ENCODE measurements around the gene WDR70. TPM values are rescaled to one million over a fixed set of nuclear protein-coding genes. Genes with fewer than 3 reads are reported as not detected.
"Not testable (repeated sequence)": the region's sequence is repeated elsewhere in the genome, so short reads cannot be mapped to it uniquely, and the experiment has no call there.

The WDR70 gene
- total RNA-seq, 1 experiment from 2014 or later: 35.6 TPM

DNA sequence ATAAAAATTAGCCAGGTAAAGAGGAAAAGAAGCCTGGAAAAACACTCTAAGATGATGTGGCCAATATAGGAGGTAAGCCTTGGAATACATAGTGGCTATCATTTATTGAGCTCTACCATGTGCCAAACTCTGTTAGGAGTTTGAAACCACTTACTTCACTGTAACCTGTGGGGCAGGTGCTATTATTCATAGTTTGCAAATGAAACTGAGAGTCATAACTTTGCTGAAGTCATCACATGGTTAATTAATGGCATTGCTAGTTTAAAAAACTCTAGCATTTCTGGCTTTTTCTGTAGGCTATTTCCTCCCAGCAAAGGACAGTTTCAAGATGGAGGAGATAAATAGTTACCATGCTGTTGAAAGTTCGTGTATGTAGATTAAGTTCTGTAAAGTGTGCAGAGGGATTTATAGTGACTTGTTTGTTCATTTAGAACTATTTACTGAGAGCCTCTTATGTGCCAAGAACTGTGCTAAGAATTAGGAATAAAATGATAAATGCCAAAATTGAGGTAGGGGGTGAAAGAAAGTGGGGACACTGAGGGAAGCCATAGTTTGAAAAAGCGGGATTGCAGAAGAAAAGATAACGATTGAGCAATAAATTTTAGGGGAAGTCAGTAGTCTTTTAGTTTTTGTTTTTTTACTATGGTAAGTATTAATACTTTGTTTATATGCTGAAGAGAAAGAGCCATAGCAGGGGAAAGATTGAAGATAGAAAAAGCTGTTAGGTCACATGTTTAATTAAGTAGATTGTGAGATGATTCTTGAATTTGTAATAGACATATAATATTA lies 57.2 kb downstream of the WDR70 start:
- no peaks in the 10 kb centered on the region for H3K4me1 ChIP-seq (ENCODE audit: low read length)
- H2AFZ ChIP-seq (ENCODE audit: low read length): no peak overlapping the region
- H3K9ac ChIP-seq (ENCODE audit: low read length): no peak overlapping the region
- no peaks in the 10 kb centered on the region for H4K20me1 ChIP-seq (ENCODE audit: insufficient read depth, low read depth, low read length)
- H3K27ac ChIP-seq (ENCODE audit: low read length): no peak overlapping the region
- no peaks in the 10 kb centered on the region for H3K27me3 ChIP-seq (ENCODE audit: low read length)
- H3K4me3 ChIP-seq (ENCODE audit: low read length): no peak overlapping the region
- DNase-seq: no peak
- H3K9me2 ChIP-seq (replicated peaks; ENCODE audit: insufficient read depth, low read length): no peaks in the 10 kb centered on the region
- H3K79me2 ChIP-seq (ENCODE audit: low read length): peaks cover 8% of the 10 kb centered on the region
- no peaks in the 10 kb centered on the region for H3K36me3 ChIP-seq (ENCODE audit: insufficient read depth, low read length)
- no peak overlapping the region for H3K4me2 ChIP-seq (ENCODE audit: low read depth, low read length, poor library complexity, severe bottlenecking)
- H3K9me3 ChIP-seq (ENCODE audit: low read length): no peaks in the 10 kb centered on the region

GRCh38 chr5:37437711-37438110 lies 58.6 kb downstream of the WDR70 start:
- Histone ChIP-seq H3K9me3 (ENCODE audit: low read length) (no peaks in the 10 kb centered on the region), H3K27ac (ENCODE audit: low read length) (no peak overlapping the region), H3K4me3 (ENCODE audit: low read length) (no peak overlapping the region), H3K9ac (ENCODE audit: low read length) (no peak overlapping the region), H3K4me2 (ENCODE audit: low read depth, low read length, poor library complexity, severe bottlenecking) (no peak overlapping the region), H3K36me3 (ENCODE audit: insufficient read depth, low read length) (no peaks in the 10 kb centered on the region), H3K79me2 (ENCODE audit: low read length) (peaks cover 8% of the 10 kb centered on the region), H2AFZ (ENCODE audit: low read length) (no peak overlapping the region), H4K20me1 (ENCODE audit: insufficient read depth, low read depth, low read length) (no peaks in the 10 kb centered on the region), H3K9me2 (replicated peaks; ENCODE audit: insufficient read depth, low read length) (no peaks in the 10 kb centered on the region), H3K27me3 (ENCODE audit: low read length) (no peaks in the 10 kb centered on the region), H3K4me1 (ENCODE audit: low read length) (no peaks in the 10 kb centered on the region)
- DNase-seq: no peak

- H3K4me2 ChIP-seq (ENCODE audit: low read depth, low read length, poor library complexity, severe bottlenecking); H3K9ac ChIP-seq (ENCODE audit: low read length); H3K4me3 ChIP-seq (ENCODE audit: low read length); H3K36me3 ChIP-seq (ENCODE audit: insufficient read depth, low read length); H3K9me3 ChIP-seq (ENCODE audit: low read length); DNase-seq; H3K27me3 ChIP-seq (ENCODE audit: low read length); H4K20me1 ChIP-seq (ENCODE audit: insufficient read depth, low read depth, low read length); H2AFZ ChIP-seq (ENCODE audit: low read length); H3K79me2 ChIP-seq (ENCODE audit: low read length); H3K4me1 ChIP-seq (ENCODE audit: low read length); H3K9me2 ChIP-seq (replicated peaks; ENCODE audit: insufficient read depth, low read length); H3K27ac ChIP-seq (ENCODE audit: low read length): not testable (repeated sequence)
Measured at GRCh38 chr5:37445783-37446182, 66.7 kb downstream of the WDR70 start.

DNA sequence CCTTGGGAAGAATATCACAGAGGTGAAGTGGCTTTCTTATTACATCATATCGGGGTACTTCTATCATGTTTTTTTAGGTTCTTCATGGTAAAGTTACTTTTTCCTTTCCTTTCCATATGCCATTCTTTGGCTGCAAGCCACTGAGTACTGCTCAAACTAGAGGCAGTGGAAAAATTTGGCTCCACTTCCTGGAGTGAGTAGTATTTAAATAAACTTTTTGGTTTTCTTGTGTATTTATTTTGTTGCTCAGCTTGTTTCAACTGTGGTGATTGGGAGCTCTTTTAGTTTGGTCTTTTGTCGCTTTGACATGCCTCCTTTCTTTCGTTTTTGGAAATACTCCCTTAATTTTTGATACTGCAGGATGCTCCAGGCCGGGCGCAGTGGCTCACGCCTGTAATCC lies 69.8 kb downstream of the WDR70 start:
- Histone ChIP-seq H2AFZ (ENCODE audit: low read length) (no peak overlapping the region), H3K4me3 (ENCODE audit: low read length) (no peak overlapping the region), H3K4me1 (ENCODE audit: low read length) (peaks cover 5% of the 10 kb centered on the region; the same call in 1 of the 2 replicates), H3K36me3 (ENCODE audit: insufficient read depth, low read length) (no peaks in the 10 kb centered on the region; the same call in 1 of the 2 replicates), H3K27me3 (ENCODE audit: low read length) (no peaks in the 10 kb centered on the region), H4K20me1 (ENCODE audit: insufficient read depth, low read depth, low read length) (no peaks in the 10 kb centered on the region), H3K4me2 (ENCODE audit: low read depth, low read length, poor library complexity, severe bottlenecking) (no peak overlapping the region), H3K79me2 (ENCODE audit: low read length) (no peaks in the 10 kb centered on the region), H3K9ac (ENCODE audit: low read length) (no peak overlapping the region), H3K9me3 (ENCODE audit: low read length) (no peaks in the 10 kb centered on the region), H3K27ac (ENCODE audit: low read length) (no peak overlapping the region), H3K9me2 (replicated peaks; ENCODE audit: insufficient read depth, low read length) (no peaks in the 10 kb centered on the region)
- DNase-seq: no peak

- H2AFZ ChIP-seq (ENCODE audit: low read length); H3K36me3 ChIP-seq (ENCODE audit: insufficient read depth, low read length); H3K27ac ChIP-seq (ENCODE audit: low read length); H3K27me3 ChIP-seq (ENCODE audit: low read length); H4K20me1 ChIP-seq (ENCODE audit: insufficient read depth, low read depth, low read length); H3K9me2 ChIP-seq (replicated peaks; ENCODE audit: insufficient read depth, low read length); H3K79me2 ChIP-seq (ENCODE audit: low read length); H3K9me3 ChIP-seq (ENCODE audit: low read length); H3K4me1 ChIP-seq (ENCODE audit: low read length); H3K9ac ChIP-seq (ENCODE audit: low read length); H3K4me3 ChIP-seq (ENCODE audit: low read length); H3K4me2 ChIP-seq (ENCODE audit: low read depth, low read length, poor library complexity, severe bottlenecking); DNase-seq: not testable (repeated sequence)
Measured at GRCh38 chr5:37451991-37452390, 72.9 kb downstream of the WDR70 start.

DNA sequence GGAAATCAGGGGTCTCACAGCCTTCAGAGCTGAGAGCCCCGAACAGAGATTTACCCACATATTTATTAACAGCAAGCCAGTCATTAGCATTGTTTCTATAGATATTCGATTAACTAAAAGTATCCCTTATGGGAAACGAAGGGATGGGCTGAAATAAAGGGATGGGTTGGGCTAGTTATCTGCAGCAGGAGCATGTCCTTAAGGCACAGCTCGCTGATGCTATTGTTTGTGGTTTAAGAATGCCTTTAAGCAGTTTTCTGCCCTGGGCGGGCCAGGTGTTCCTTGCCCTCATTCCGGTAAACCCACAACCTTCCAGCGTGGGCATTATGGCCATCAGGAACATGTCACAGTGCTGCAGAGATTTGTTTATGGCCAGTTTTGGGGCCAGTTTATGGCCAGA lies 74.1 kb downstream of the WDR70 start:
- H3K79me2 ChIP-seq (ENCODE audit: low read length); H2AFZ ChIP-seq (ENCODE audit: low read length); H3K9me2 ChIP-seq (replicated peaks; ENCODE audit: insufficient read depth, low read length); H3K9ac ChIP-seq (ENCODE audit: low read length); H3K9me3 ChIP-seq (ENCODE audit: low read length); H3K27me3 ChIP-seq (ENCODE audit: low read length); DNase-seq; H3K4me2 ChIP-seq (ENCODE audit: low read depth, low read length, poor library complexity, severe bottlenecking); H3K4me1 ChIP-seq (ENCODE audit: low read length); H3K4me3 ChIP-seq (ENCODE audit: low read length); H3K27ac ChIP-seq (ENCODE audit: low read length); H4K20me1 ChIP-seq (ENCODE audit: insufficient read depth, low read depth, low read length); H3K36me3 ChIP-seq (ENCODE audit: insufficient read depth, low read length): not testable (repeated sequence)

DNA sequence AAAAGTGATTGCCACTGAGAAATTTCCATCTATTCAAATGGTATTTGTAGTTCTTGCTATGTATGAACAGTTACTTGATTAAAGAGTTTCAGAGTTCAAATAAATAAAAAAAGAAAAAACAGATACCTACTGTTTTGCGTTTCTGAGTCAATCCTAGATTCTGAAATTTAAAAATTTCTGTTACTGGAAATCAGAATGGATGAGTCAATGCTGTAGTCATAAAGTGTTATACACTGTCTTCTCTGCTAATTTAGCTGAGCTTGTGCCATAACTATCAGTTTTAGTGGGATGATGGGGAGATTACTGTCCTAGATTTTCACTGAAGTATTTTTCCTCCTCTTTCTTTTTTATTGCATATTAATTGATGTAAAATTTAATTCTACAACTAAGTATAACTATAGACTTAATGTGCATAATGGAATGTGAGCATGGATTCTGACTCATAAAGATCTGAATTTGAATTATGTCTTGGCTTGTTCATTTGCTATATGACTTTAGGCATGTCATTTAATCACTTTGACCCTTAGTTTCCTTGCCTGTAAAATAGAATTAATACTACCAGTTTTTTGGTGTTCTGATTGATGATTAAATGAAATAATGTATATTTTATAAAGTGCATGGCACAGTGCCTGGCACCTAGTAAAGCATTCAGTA lies 75.4 kb downstream of the WDR70 start:
- H3K4me1 ChIP-seq (ENCODE audit: low read length); H3K9me2 ChIP-seq (replicated peaks; ENCODE audit: insufficient read depth, low read length); H3K4me2 ChIP-seq (ENCODE audit: low read depth, low read length, poor library complexity, severe bottlenecking); H3K79me2 ChIP-seq (ENCODE audit: low read length); H3K4me3 ChIP-seq (ENCODE audit: low read length); DNase-seq; H3K9ac ChIP-seq (ENCODE audit: low read length); H2AFZ ChIP-seq (ENCODE audit: low read length); H3K9me3 ChIP-seq (ENCODE audit: low read length); H3K36me3 ChIP-seq (ENCODE audit: insufficient read depth, low read length); H4K20me1 ChIP-seq (ENCODE audit: insufficient read depth, low read depth, low read length); H3K27ac ChIP-seq (ENCODE audit: low read length); H3K27me3 ChIP-seq (ENCODE audit: low read length): not testable (repeated sequence)

DNA sequence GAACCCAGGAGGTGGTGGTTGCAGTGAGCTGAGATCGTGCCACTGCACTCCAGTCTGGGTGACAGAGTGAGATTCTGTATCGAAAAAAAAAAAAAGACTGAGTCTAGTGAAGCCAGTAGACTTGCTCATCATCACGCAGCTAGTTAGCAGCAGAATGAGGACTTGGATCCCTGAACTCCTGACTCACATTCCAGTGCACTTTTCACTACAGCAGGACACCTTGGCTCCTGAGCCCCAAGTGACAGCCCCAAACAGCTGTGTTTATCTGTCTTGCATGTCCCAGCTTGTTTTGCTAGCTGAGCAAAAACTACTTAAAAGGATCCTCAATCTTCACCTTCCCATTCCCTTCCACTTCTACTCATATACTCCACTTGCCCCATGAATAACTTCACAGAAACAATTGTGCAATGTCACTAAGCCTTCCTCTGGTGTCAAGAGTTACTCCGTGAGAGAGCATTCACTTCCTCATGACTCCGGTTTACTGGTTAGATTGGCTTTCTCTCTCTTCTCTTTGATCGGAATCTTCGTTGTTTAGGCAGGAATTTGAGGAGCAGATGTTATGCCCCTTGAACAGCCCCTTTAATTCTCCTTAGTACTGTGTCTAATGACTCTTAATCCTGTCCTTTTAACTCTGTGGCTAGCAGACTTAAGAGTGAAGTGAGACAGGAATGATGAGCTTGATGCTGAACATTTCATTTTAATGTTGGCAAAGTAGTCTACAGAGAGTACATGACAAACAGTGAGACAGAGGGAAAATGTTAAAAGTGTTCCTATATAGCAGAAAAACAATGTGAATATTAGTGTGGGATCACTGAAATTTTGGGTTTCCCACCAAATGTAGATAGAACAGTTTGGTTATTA lies 84.3 kb downstream of the WDR70 start:
- not testable (repeated sequence) for H3K27me3 ChIP-seq (ENCODE audit: low read length); H3K27ac ChIP-seq (ENCODE audit: low read length); H3K36me3 ChIP-seq (ENCODE audit: insufficient read depth, low read length); H3K9me3 ChIP-seq (ENCODE audit: low read length); H3K9me2 ChIP-seq (replicated peaks; ENCODE audit: insufficient read depth, low read length); H3K4me3 ChIP-seq (ENCODE audit: low read length); H3K9ac ChIP-seq (ENCODE audit: low read length); H3K79me2 ChIP-seq (ENCODE audit: low read length); DNase-seq; H2AFZ ChIP-seq (ENCODE audit: low read length); H4K20me1 ChIP-seq (ENCODE audit: insufficient read depth, low read depth, low read length); H3K4me2 ChIP-seq (ENCODE audit: low read depth, low read length, poor library complexity, severe bottlenecking)
- peaks cover 10% of the 10 kb centered on the region for H3K4me1 ChIP-seq (ENCODE audit: low read length)

Data from Karpas-422 (cell line).